Activated T-helper 2 cell treated with anti-CD3 and anti-CD28 coated beads, Interferon-gamma antibody, Interleukin-2, Interleukin-4, amounts not matched to agents 10 μg/mL and 5 μg/mL and 100 μg/mL, durations not matched to agents 14 hours and 24 hours and 36 hours (primary cell): ENCODE data around the gene ADRA2C. TPM values are rescaled to one million over a fixed set of nuclear protein-coding genes. Genes with fewer than 3 reads are reported as not detected.

Experiments used
- DNase-seq: peaks from one replicate; pipeline ENCODE4 v3.0.0; 2021; ENCODE audit warnings: low spot score
- H3K27ac Mint-ChIP-seq: one replicate; pipeline ENCODE4 v1.8.0; 2021; ENCODE audit warnings: mixed read lengths
- H3K27me3 Mint-ChIP-seq: one replicate; pipeline ENCODE4 v1.8.0; 2021; ENCODE audit warnings: low read depth, mixed read lengths
- H3K36me3 Mint-ChIP-seq: one replicate; pipeline ENCODE4 v1.8.0; 2021; ENCODE audit warnings: low read depth, mixed read lengths
- H3K4me1 Mint-ChIP-seq: one replicate; pipeline ENCODE4 v1.8.0; 2021; ENCODE audit warnings: low read depth, mixed read lengths
- H3K4me3 Mint-ChIP-seq: one replicate; pipeline ENCODE4 v1.8.0; 2021; ENCODE audit warnings: low read depth, mild to moderate bottlenecking, moderate library complexity, mixed read lengths
- H3K9me3 Mint-ChIP-seq: one replicate; pipeline ENCODE4 v1.8.0; 2021; ENCODE audit warnings: mixed read lengths
- intact Hi-C: fragments of 100-400 bp; cut with micrococcal nuclease; formaldehyde crosslinking; loops from one replicate; pipeline ENCODE4 v1.15.1; 2023
- total RNA-seq: library from RNA; stranded (reverse); gene quantifications from 2 replicates; pipeline ENCODE4 v1.2.3, GENCODE V29; 2022

Gene ADRA2C
- total RNA-seq, 1 donor from 2014 or later = not detected

DNA sequence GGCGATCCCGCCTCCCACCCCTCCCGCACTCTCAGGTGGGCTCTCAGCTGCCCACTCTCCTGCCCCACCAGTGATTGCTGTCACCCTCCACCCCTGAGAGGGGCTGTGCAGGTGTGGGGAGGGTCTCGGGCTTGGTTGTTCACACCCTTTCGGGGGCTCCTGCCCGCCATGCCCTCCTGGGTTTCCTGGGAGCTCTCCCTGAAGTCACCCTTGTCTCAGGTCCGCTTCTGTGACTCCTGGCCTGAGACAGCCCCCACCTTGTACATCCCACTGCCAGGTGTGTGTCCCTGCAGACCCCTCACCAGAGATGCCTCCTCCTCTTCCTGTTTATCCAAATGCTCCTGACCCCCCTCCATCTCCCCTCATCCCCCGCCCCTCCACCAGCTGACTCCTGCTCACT lies 37.8 kb downstream of the ADRA2C start:
- H3K27ac Mint-ChIP-seq = no peak overlapping the region
- no peaks in the 10 kb centered on the region for H3K4me1 Mint-ChIP-seq
- intact Hi-C loops = no loop called here
- H3K4me3 Mint-ChIP-seq = no peak overlapping the region
- no peaks in the 10 kb centered on the region for H3K36me3 Mint-ChIP-seq
- H3K9me3 Mint-ChIP-seq = no peaks in the 10 kb centered on the region
- DNase-seq = no peak
- no peaks in the 10 kb centered on the region for H3K27me3 Mint-ChIP-seq

DNA sequence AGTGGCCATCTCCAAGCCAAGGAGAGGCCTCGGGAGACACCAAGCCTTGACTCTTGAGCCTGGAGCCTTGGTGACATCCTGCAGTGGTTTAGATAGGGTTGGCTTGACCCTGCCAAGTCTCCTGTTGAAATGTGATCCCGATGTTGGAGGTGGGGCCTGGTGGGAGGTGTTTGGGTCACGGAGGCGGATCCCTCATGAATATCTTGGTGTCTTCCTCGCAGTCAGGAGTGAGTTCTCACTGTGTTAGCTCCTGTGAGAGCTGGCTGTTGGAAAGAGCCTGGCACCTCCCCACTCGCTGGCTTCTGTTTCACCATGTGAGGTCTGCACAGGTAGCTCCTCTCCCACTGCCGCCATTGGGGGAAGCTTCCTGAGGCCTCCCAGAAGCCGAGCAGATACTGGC lies 38.8 kb downstream of the ADRA2C start:
- DNase-seq = no peak
- Mint-ChIP-seq H3K36me3 (no peaks in the 10 kb centered on the region), H3K27me3 (no peaks in the 10 kb centered on the region), H3K4me1 (no peaks in the 10 kb centered on the region), H3K4me3 (no peak overlapping the region), H3K27ac (no peak overlapping the region), H3K9me3 (no peaks in the 10 kb centered on the region)
- intact Hi-C loops = no loop called here

DNA sequence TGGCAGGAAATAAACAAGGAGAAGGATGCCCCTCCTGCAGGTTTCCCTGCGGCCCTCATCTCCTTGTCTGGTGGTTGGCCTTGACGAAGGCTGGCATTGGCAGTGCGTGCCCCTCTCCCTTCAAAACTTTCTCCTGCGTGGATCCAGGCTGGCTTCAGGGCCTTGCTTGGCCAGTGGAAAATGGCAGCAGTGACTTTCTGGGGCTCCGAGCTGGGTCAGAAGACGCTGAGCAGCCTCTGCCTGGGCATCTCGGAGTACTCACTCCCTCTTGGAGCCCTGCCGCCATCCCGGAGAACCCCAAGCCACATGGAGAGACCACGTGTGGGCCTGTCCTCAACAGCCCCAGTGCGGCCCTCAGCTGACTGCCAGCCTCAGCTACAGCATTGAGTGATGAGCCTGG lies 39.5 kb downstream of the ADRA2C start:
- H3K4me3 Mint-ChIP-seq = no peak overlapping the region
- no peaks in the 10 kb centered on the region for H3K36me3 Mint-ChIP-seq
- H3K4me1 Mint-ChIP-seq = no peaks in the 10 kb centered on the region
- DNase-seq = no peak
- H3K27me3 Mint-ChIP-seq = no peaks in the 10 kb centered on the region
- no peaks in the 10 kb centered on the region for H3K9me3 Mint-ChIP-seq
- intact Hi-C loops = no loop called here
- H3K27ac Mint-ChIP-seq = no peak overlapping the region

DNA sequence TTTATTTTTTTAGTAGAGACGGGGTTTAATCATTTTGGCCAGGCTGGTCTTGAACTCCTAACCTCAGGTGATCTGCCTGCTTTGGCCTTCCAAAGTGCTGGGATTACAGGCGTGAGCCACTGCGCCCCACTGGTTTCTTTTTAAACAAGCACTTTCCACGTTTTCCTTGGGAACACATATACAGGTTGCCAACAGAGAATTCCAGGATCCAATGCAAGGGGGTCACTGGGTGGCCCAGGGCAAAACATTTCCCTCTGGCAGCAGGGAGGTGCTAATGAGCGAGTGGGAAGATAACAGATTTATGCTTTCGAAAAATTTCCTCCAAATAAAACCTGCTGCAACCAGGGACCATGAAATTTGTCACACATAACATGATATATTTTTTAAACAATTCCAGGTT lies 41.1 kb downstream of the ADRA2C start:
- no peak for DNase-seq
- H3K36me3 Mint-ChIP-seq = no peaks in the 10 kb centered on the region
- no peaks in the 10 kb centered on the region for H3K4me1 Mint-ChIP-seq
- H3K9me3 Mint-ChIP-seq = no peaks in the 10 kb centered on the region
- intact Hi-C loops = no loop called here
- H3K27ac Mint-ChIP-seq = no peak overlapping the region
- H3K4me3 Mint-ChIP-seq = no peak overlapping the region
- no peaks in the 10 kb centered on the region for H3K27me3 Mint-ChIP-seq

DNA sequence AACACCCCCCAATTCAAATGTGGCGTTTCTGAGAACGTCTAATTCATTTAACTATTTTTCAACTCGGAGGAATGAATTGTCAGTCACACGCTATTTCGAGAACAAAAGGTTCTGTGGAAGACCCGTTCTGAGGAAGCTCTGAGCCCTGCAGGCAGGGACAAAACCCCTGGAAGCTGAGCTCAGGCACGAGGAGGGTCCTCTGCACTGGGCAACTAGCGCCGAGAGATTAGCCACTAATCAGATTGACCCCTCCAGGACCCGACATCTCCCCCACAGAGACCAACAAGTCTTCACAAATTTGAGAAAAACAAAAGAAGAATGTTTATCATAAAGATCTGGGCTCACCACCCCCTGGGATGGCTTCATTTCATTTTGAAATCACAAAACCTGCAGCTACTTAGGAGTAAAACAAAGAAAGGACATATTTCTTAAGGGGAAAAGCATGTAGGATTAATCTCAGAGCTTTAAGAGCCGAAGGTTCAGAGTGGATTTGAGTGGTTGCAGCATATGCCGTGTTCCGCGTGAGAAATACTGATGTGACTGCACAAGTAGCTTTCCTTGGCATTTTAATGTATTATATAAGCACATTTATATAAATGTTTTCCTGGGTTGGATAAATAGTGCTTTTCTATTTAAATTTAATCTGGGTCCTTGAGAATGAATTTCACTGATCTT lies 41.8 kb downstream of the ADRA2C start:
- Mint-ChIP-seq H3K4me3 (no peak overlapping the region), H3K27me3 (no peaks in the 10 kb centered on the region), H3K27ac (no peak overlapping the region), H3K4me1 (no peaks in the 10 kb centered on the region), H3K36me3 (no peaks in the 10 kb centered on the region), H3K9me3 (no peaks in the 10 kb centered on the region)
- DNase-seq = no peak
- intact Hi-C loops = no loop called here

DNA sequence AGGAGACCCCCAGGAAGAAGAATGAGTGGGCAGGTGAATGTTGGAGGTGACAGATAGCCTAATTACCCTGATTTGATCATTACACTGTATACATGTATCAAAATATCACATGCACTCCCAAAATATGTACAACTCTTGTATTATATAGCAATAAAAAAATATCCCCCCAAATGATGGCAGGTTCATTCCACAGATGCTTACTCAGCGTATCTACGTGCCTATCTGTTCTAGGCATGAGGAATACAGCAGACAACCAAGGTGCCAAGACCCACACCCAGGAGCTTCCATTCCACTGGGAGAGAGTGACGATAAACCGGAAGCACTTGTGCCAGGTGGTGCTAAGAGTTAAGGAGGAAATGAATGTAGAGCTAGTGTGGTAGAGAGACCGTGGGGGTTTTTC lies 42.4 kb downstream of the ADRA2C start:
- intact Hi-C loops = no loop called here
- Mint-ChIP-seq H3K27ac (no peak overlapping the region), H3K27me3 (no peaks in the 10 kb centered on the region), H3K4me1 (no peaks in the 10 kb centered on the region), H3K36me3 (no peaks in the 10 kb centered on the region), H3K4me3 (no peak overlapping the region), H3K9me3 (no peaks in the 10 kb centered on the region)
- no peak for DNase-seq

DNA sequence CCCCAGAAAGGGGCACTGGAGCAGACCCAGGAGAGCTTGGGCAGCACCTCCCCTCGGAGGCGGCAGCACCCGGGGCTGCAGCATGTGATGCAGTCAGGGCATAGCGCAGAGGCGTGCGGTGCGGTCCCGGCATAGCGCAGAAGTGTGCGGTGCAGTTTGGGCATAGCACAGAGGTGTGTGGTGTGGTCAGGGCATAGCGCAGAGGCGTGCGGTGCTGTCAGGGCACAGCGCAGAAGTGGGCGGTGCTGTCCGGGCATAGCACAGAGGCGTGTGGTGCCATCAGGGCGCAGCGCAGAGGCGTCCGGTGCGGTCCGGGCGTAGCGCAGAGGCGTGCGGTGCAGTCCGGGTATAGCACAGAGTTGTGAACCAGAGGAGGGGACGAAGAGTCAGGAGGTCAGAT lies 42.8 kb downstream of the ADRA2C start:
- H3K4me1 Mint-ChIP-seq = no peaks in the 10 kb centered on the region
- no peaks in the 10 kb centered on the region for H3K27me3 Mint-ChIP-seq

DNA sequence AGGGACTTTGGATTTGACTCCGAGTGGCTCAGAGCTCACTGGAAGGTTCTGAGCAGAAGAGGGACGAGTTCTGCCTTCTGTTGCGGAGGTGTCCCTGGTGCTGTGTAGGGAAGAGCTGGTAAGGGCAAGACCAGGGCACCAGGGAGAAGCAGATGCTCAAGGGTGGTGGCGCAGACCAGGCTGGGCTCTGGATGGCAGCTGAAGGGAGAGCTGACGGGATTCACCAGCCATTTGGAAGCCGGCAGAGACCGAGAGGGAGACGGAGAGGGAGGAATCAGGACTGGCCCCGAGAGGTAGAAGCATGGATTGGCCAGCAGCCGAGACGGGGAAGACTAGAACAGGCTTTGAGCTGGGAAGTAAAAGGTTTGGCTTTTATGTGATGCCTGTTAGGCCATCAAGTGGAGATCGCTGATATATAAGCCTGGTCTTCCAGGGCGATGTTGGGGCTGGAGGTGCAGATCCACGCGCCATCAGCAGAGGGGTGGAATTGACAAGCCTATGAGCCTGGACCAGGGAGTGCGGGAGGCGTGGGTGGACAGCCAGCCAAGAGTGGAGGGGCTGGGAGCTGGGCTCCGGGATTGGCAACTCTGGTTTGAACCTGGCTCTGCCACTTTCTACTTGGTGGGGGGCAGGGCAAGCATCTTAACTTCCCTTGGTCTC lies 43.4 kb downstream of the ADRA2C start:
- Mint-ChIP-seq H3K4me1 (no peaks in the 10 kb centered on the region), H3K36me3 (no peaks in the 10 kb centered on the region), H3K27me3 (no peaks in the 10 kb centered on the region), H3K4me3 (no peak overlapping the region), H3K27ac (no peak overlapping the region), H3K9me3 (no peaks in the 10 kb centered on the region)
- intact Hi-C loops = no loop called here
- DNase-seq = no peak

More for the DNA sequence above, 42.8 kb downstream of the ADRA2C start:
- no peak overlapping the region for H3K27ac Mint-ChIP-seq
- no peak overlapping the region for H3K4me3 Mint-ChIP-seq
- no peaks in the 10 kb centered on the region for H3K9me3 Mint-ChIP-seq
- DNase-seq = no peak
- no peaks in the 10 kb centered on the region for H3K36me3 Mint-ChIP-seq
- intact Hi-C loops = no loop called here

DNA sequence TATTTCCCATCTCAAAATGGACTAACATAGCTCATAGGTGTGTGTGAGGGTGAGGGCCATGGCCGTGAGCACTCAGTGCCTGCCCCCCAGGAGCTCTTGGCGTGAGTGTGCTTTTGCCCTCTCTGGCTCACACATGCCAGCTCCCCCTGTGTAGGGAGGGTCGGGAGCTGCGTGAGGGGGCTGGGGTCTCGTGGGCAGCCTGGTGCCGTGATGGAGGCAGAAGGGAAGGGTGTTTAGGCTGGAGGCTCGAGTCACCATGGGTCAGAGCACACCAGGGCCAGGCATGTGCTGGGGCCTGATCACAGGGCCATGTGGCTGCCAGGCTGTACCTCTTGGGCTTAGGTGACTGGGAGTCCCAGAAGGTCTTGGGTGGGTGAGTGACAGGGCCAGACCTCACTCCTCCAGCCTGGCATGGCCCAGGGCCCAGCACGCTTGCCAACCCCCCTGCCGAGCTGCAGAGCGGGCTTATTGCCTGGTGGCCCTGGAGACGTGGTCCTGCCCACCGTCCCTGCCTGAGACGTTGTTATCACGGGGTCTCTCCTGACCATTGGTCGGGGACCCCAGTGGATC lies 44.0 kb downstream of the ADRA2C start:
- H3K9me3 Mint-ChIP-seq = no peaks in the 10 kb centered on the region
- no peak overlapping the region for H3K27ac Mint-ChIP-seq
- H3K4me3 Mint-ChIP-seq = no peak overlapping the region
- no peak for DNase-seq
- no peaks in the 10 kb centered on the region for H3K4me1 Mint-ChIP-seq
- no peaks in the 10 kb centered on the region for H3K36me3 Mint-ChIP-seq
- no peaks in the 10 kb centered on the region for H3K27me3 Mint-ChIP-seq
- intact Hi-C loops = no loop called here

DNA sequence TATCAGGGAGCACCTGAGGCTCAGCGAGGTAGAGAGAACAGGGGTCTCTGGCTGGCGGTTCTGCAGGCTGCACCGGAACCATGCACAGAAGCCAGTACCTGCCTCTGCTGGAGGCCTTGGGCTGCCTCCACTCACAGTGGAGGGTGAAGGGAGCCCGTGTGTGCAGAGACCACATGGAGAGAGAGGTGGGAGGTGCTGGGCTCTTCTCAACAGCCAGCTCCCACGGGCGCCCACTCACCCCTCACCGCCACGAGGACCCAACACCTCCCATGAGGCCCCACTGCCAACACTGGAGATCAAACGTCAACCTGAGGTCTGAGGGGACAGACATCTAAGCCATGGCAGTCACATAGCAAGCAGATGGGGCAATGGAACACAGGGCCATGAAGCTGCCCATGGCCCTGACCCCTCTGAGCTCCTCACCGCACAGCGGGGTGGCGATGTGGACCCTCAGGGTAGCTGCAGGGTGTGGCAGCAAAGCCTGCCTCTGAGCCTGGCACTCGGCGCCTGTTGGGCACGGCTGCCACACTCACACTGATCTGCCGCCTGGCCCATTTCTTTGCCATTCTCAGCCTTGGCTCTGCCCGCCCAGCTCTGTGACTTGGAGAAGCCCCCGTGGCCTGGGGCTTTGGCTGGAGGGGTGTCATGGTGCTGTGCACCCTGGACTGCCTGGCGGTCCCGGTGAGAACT lies 44.8 kb downstream of the ADRA2C start:
- DNase-seq = no peak
- Mint-ChIP-seq H3K27ac (no peak overlapping the region), H3K4me3 (no peak overlapping the region), H3K4me1 (no peaks in the 10 kb centered on the region), H3K27me3 (no peaks in the 10 kb centered on the region), H3K36me3 (no peaks in the 10 kb centered on the region), H3K9me3 (no peaks in the 10 kb centered on the region)
- intact Hi-C loops = no loop called here

DNA sequence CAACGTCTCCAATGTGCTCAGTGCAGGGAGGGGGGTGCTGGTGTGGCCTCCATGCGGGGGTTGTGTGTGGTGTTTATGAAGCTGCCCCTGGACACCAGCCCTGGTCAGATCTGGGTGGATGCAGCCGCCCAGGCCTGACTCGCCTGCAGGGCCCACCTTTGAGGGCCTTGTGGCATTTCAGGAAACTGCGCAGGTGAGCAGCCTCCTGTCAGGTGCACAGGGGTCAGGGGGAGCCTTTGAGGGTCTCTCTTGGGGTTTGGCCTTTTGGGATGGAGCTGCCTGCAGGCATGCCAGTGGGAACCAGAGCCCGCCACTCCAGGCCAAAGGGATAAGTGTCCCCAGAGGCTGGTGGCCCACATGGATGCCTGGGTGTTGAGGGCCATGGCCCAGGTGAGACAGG lies 45.4 kb downstream of the ADRA2C start:
- no peaks in the 10 kb centered on the region for H3K27me3 Mint-ChIP-seq
- DNase-seq = no peak
- no peak overlapping the region for H3K27ac Mint-ChIP-seq
- intact Hi-C loops = no loop called here
- H3K4me3 Mint-ChIP-seq = no peak overlapping the region
- H3K4me1 Mint-ChIP-seq = no peaks in the 10 kb centered on the region
- no peaks in the 10 kb centered on the region for H3K36me3 Mint-ChIP-seq
- H3K9me3 Mint-ChIP-seq = no peaks in the 10 kb centered on the region

DNA sequence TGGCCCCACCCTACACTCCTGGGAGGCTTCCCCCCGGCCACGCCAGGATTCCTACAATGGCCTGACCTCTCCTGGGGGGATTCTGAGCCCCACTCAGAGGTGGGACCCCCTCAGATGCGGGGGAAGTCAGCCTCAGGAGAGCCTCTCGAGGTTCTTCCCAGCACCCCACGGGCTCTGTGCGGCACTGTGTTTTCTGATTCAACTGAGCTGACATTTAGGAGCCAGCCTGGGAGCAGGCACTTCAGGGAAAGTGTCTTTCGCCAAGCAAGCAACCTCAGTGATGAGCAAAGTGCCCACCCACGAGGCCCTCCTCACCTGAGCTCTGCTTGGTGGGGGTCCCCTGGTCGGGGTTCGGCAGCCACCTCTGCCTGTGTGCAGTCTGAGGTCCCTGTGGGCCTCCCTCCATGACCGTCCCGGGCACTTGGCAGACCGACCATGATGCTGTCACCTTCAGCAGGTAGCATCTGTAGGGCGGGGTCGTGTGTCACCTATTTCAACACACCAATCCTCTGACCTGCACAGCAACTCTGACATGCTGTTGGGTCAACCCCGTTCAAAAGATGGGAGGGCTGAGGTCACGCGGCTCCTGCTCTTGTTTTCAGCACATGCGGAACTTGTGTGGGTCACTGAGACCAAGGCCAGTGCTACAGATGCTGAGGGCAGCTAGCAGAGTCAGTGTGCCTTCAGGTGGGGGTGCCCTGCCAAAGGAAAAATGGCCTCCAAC lies 46.2 kb downstream of the ADRA2C start:
- Mint-ChIP-seq H3K36me3 (no peaks in the 10 kb centered on the region), H3K4me1 (no peaks in the 10 kb centered on the region), H3K27ac (no peak overlapping the region), H3K4me3 (no peak overlapping the region), H3K9me3 (no peaks in the 10 kb centered on the region), H3K27me3 (no peaks in the 10 kb centered on the region)
- intact Hi-C loops = no loop called here
- no peak for DNase-seq
